Stomach (tissue), 9 donors: ENCODE measurements around the gene UCKL1. TPM values are rescaled to one million over a fixed set of nuclear protein-coding genes. Genes with fewer than 3 reads are reported as not detected.

Experiments used
- DNase-seq, 2 donors: peaks; one replicate each; pipeline versions ENCODE4 v3.0.0 to v3.0.0-alpha.2; 2013 to 2019
- H3K27ac ChIP-seq, 5 donors: fragments of 200-600 bp in 4 of 5; sonication (generic) in 4 of 5; one replicate each; pipeline ENCODE4 v1.5.1; 2013 to 2019; ENCODE audit warnings: mild to moderate bottlenecking in 1 of 5, moderate library complexity in 1 of 5
- H3K27me3 ChIP-seq, 3 donors: fragments of 200-600 bp; sonication (generic); one replicate each; pipeline ENCODE4 v1.5.1; 2017 to 2019; ENCODE audit warnings: mixed run types in 1 of 3
- H3K36me3 ChIP-seq, 4 donors: fragments of 200-600 bp; sonication (generic); 1 replicate in 3 of 4; 2 replicates in 1 of 4; pipeline ENCODE4 v1.5.1; 2016 to 2019
- H3K4me1 ChIP-seq, 4 donors: fragments of 200-600 bp; sonication (generic); one replicate each; pipeline ENCODE4 v1.5.1; 2016 to 2019
- H3K4me3 ChIP-seq, 4 donors: fragments of 200-600 bp; sonication (generic) in 3 of 4; one replicate each; pipeline ENCODE4 v1.5.1; 2016 to 2019; ENCODE audit warnings: mild to moderate bottlenecking in 1 of 4
- H3K9me3 ChIP-seq, 4 donors: fragments of 200-600 bp; sonication (generic); one replicate each; pipeline ENCODE4 v1.5.1; 2016 to 2019
- EP300 ChIP-seq: sonication (generic); formaldehyde crosslinking; IDR thresholded peaks from one replicate; pipeline ENCODE4 v1.6.1; 2017; ENCODE audit warnings: antibody characterized with exemption
- POLR2A ChIP-seq, 4 donors: fragments of 450-650 bp; IDR thresholded peaks; one replicate each; pipeline ENCODE4 v1.6.1; 2016; ENCODE audit warnings: antibody characterized with exemption in 4 of 4, control low read depth in 2 of 4, mild to moderate bottlenecking in 1 of 4, moderate library complexity in 1 of 4
- POLR2AphosphoS5 ChIP-seq, 3 donors: sonication (generic); formaldehyde crosslinking; IDR thresholded peaks; one replicate each; pipeline ENCODE4 v1.6.1; 2016; ENCODE audit warnings: antibody characterized with exemption in 3 of 3
- WGBS, 5 donors: extraction: QIAGEN DNeasy Blood & Tissue Kit in 3 of 5; methylation state at CpG; one replicate each; pipeline versions ENCODE4 v1.1.5 to v1.1.7; 2013 to 2018; 5-methylcytosine and 5-hydroxymethylcytosine counted together
- intact Hi-C: fragments of 100-400 bp; cut with DNase I; formaldehyde crosslinking; loops from one replicate; pipeline ENCODE4 v1.15.1; 2023; ENCODE audit warnings: low total_unique reads
- polyA plus RNA-seq, 3 donors: library from polyadenylated mRNA; stranded (reverse); fragments of 200-250 nt; gene quantifications; one replicate each; pipeline ENCODE4 v1.2.3, GENCODE V29; 2013
- total RNA-seq, 5 donors: library from RNA; depleted of rRNA; stranded (reverse); fragments of >200 nt; gene quantifications; one replicate each; pipeline versions ENCODE4 v1.1.0 to v1.2.3, GENCODE V29; 2014 to 2016
- TF ChIP-seq, protein P1 (sequence below), 7 experiments: fragments of 450-650 bp in 4 of 7; fragments of 200-600 bp in 3 of 7; sonication (generic) in 3 of 7; IDR thresholded peaks; one replicate each; pipeline ENCODE4 v1.5.1; 2016 to 2019; ENCODE audit warnings: antibody characterized with exemption in 7 of 7, control low read depth in 2 of 7, mild to moderate bottlenecking in 1 of 7
- donor health status: healthy with polysubstance abuse.
- donor health status: Bipolar disorder and iron deficiency.
- donor health status: healthy.

Gene UCKL1
- total and polyA plus RNA-seq, 8 donors: 17.7 to 107 (median 32.2) TPM

DNA sequence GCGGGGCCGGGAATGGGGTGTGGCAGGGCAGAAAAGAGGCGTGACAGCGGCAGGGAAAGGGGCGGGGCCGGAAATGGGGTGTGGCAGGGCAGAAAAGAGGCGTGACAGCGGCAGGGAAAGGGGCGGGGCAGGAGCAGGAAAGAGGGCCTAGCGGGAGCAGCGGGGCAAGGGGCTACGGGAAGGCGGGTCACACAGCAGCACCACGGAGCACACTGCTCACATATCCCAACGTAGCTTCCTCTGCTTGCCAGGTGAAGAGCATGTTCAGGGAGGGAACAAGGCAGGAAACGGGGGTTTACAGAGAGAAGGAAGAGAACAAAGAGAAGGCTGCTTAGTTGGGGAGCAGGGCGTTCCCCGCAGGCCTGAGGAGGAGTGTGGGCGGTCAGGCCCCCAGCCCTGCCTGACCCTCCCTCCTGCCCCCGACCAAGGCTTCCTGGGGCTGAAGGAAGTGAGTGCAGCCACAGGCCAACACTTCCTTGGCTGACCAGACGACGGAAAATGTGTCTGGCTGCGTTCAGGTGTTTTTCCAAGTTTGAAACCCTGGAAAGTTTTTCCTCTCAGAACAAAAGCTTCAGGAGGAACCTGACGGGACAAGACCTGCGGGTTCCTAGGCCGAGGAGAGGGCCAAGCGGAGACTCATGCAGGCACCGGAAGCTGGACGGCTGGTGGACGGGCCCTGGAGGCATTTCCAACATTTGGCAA lies 13.8 kb downstream of the UCKL1 start:
- peak; percentile 69 to 89 for DNase-seq
- intact Hi-C loops: no loop called here
- H3K27me3 ChIP-seq: no peaks in the 10 kb centered on the region
- TF ChIP-seq POLR2AphosphoS5 (IDR thresholded peaks at IDR 0.05): peak in 1 of 3 donors; percentile 5
- TF ChIP-seq POLR2A (IDR thresholded peaks at IDR 0.05): no peak
- peaks cover 44 to 86% (median 78%) of the 10 kb centered on the region in 4 donors for H3K36me3 ChIP-seq
- H3K4me3 ChIP-seq: no peak overlapping the region
- H3K27ac ChIP-seq: peak overlapping the region; percentile 33 to 80 (median 67)
- H3K9me3 ChIP-seq: no peaks in the 10 kb centered on the region
- 30 to 46% (median 41%) methylated on average over 29 to 30 of the region's 30 CpGs for WGBS, 5 donors
- H3K4me1 ChIP-seq: peaks cover 10 to 52% (median 39%) of the 10 kb centered on the region in 4 donors

DNA sequence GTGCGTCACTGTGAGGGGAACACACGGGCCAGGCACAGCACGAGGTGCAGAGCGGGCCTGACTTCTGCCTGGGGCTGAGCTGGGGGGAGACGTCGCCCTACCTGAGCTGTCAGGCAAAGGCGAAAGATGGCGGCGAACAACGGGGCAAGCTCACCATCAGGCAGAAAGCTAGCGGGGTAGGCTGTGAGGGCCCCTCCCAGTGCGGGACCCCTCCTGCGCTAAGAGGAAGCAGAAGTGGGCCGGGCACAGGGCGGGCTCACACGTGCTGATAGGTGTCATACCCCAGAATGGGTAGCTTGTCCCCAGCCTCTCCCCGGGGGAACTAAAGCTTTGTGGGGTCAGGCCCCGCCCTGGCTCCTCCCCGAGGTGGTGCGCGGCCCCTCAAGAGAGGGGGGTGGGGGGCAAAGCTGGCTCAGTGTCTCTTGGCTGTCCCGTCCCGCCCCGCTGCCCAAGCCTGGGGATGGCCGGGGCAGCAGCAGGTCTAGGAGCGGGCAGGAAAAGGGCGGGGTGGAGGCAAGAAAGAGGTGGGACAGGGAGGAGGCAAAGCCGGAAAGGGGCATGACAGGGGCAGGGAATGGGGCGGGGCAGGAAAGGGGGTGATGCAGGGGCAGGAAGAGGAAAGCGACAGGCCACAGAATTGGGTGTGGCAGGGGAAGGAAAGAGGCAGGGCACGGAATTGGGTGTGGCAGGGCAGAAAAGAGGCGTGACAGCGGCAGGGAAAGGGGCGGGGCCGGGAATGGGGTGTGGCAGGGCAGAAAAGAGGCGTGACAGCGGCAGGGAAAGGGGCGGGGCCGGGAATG lies 14.7 kb downstream of the UCKL1 start:
- H3K4me3 ChIP-seq: peak overlapping the region in 2 of 4 donors; percentile 13 to 15
- DNase-seq: peak; percentile 64 to 86
- H3K4me1 ChIP-seq: peaks cover 7 to 46% (median 32%) of the 10 kb centered on the region in 4 donors
- intact Hi-C loops: no loop called here
- no peaks in the 10 kb centered on the region for H3K9me3 ChIP-seq
- no peak for TF ChIP-seq POLR2A (IDR thresholded peaks at IDR 0.05)
- TF ChIP-seq, protein P1, sequence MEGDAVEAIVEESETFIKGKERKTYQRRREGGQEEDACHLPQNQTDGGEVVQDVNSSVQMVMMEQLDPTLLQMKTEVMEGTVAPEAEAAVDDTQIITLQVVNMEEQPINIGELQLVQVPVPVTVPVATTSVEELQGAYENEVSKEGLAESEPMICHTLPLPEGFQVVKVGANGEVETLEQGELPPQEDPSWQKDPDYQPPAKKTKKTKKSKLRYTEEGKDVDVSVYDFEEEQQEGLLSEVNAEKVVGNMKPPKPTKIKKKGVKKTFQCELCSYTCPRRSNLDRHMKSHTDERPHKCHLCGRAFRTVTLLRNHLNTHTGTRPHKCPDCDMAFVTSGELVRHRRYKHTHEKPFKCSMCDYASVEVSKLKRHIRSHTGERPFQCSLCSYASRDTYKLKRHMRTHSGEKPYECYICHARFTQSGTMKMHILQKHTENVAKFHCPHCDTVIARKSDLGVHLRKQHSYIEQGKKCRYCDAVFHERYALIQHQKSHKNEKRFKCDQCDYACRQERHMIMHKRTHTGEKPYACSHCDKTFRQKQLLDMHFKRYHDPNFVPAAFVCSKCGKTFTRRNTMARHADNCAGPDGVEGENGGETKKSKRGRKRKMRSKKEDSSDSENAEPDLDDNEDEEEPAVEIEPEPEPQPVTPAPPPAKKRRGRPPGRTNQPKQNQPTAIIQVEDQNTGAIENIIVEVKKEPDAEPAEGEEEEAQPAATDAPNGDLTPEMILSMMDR (IDR thresholded peaks at IDR 0.05): no peak
- WGBS, 5 donors: 61 to 69% (median 64%) methylated on average over 27 to 35 of the region's 39 CpGs
- no peaks in the 10 kb centered on the region for H3K27me3 ChIP-seq
- peak overlapping the region; percentile 42 to 80 (median 68) for H3K27ac ChIP-seq
- H3K36me3 ChIP-seq: peaks cover 44 to 92% (median 81%) of the 10 kb centered on the region in 4 donors

DNA sequence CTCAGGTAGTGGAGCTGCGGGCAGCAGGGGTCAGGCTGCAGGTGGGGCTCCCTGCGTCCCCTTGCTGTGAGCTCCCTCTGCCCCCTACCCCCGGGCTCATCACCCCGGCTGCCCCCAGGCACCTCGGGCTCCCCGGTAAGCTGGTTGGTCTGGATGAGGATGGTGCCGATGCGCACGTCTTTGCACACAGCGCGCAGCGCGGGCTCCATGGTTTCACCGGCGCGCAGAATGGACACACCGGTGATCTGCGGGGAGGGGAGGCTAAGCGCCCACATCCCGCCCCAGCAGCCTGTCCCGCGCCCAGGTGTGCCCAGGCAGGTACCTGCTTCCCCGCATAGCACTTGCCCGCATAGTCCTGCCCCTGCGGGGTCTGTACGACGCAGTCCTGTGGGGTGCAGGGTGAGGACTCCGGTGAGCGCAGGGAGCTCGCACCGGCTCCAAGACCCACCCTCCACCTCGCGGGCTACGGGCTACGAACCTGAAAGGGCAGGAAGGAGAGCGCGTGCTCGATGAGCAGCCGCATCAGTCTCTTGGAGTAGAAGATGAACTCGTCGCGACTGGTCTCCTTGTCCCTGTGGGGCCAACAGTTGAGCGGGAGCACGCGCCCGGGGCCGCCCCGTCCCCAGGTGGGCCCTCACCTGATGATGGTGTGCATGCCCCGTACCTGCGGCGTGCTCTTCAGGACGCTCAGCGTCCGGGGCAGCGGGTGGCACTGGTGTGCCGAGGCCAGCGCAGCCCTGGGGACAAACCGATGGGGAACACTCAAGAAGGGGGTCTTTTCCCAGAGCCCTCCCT lies 15.5 kb downstream of the UCKL1 start:
- Histone ChIP-seq H3K27me3 (no peaks in the 10 kb centered on the region), H3K4me3 (no peak overlapping the region), H3K27ac (peak overlapping the region in 3 of 5 donors; percentile 68 to 80 (median 80)), H3K9me3 (no peaks in the 10 kb centered on the region), H3K4me1 (peaks cover 7 to 46% (median 32%) of the 10 kb centered on the region in 4 donors), H3K36me3 (peaks cover 44 to 92% (median 81%) of the 10 kb centered on the region in 4 donors)
- DNase-seq: no peak
- 88 to 95% (median 93%) methylated on average over 38 to 58 of the region's 58 CpGs for WGBS, 5 donors
- intact Hi-C loops: no loop called here
- TF ChIP-seq EP300: no peak
- no peak for TF ChIP-seq POLR2A (IDR thresholded peaks at IDR 0.05)
- TF ChIP-seq, protein P1 (IDR thresholded peaks at IDR 0.05): no peak
- TF ChIP-seq POLR2AphosphoS5 (IDR thresholded peaks at IDR 0.05): no peak

DNA sequence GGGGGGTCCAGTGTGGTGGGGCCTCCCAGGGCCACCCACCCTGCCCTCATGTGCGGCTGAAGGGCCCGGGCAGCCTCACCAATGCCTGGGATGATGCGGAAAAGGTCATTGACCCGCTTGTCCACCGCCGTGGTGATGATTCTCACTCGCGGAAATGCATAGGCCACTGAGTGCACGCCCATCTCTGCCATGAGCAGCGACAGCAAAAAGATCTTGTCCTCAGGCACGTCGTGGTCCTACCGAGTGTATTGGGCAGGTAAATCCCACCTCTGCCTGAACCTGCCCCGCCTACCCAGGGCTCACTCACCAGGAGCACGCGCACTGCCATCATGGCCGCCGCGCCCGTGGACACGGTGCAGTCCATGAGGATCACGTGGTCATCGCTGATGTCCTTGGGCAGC lies 16.1 kb downstream of the UCKL1 start:
- intact Hi-C loops: no loop called here
- H3K27ac ChIP-seq: no peak overlapping the region
- H3K4me1 ChIP-seq: peaks cover 7 to 46% (median 32%) of the 10 kb centered on the region in 4 donors
- 87 to 95% (median 91%) methylated on average over 13 to 23 of the region's 23 CpGs for WGBS, 5 donors
- no peaks in the 10 kb centered on the region for H3K9me3 ChIP-seq
- H3K4me3 ChIP-seq: no peak overlapping the region
- H3K36me3 ChIP-seq: peaks cover 44 to 92% (median 81%) of the 10 kb centered on the region in 4 donors
- no peak for DNase-seq
- TF ChIP-seq, protein P1 (IDR thresholded peaks at IDR 0.05): no peak
- TF ChIP-seq POLR2AphosphoS5 (IDR thresholded peaks at IDR 0.05): peak in 1 of 3 donors; percentile 6
- no peaks in the 10 kb centered on the region for H3K27me3 ChIP-seq
